Coronary artery (tissue), 2 donors: ENCODE data around the gene PLXNB3.

Experiments used
- DNase-seq: peaks from one replicate; pipeline ENCODE4 v3.0.0-alpha.2; 2017; ENCODE audit warnings: low spot score
- H3K27ac ChIP-seq, 2 donors: fragments of 200-600 bp; sonication (generic); one replicate each; pipeline ENCODE4 v1.5.1; 2016 to 2019
- H3K4me3 ChIP-seq: fragments of 200-600 bp; sonication (generic); 2 replicates; pipeline ENCODE4 v1.5.1; 2016; ENCODE audit warnings: mild to moderate bottlenecking, moderate library complexity
- TF ChIP-seq, protein P1 (sequence below): fragments of 200-600 bp; sonication (generic); IDR thresholded peaks from one replicate; pipeline ENCODE4 v1.5.1; 2019; ENCODE audit warnings: antibody characterized with exemption

Gene PLXNB3

DNA sequence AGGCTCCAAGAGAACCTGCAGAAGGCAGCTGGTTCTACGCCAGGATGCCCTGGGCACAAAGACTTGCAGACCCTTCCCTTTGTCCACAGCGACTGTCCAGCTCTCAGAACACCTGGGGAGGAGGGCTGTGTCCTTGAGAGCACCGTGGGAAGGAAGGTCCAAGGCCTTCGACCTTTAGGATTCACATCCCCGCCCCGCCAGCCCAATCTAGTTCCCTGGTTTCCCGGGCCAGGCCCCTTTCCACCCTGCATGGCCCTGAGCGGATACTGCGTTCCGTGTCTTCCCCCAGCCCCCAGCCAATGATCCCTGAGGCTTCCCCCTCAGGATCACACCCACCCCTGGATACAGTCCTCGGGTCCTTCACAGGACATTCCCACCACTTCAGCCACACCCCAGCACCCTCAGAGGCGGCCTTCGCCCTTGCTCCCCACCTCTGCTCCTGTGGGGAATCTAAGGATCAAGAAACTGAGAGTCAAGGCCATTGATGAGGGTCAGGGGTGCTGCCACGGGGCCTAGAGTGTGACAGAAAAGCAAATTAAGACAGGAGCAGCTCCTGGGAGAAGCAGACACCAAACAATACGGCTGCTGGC is 30.3 kb upstream of the PLXNB3 start:
- Histone ChIP-seq H3K27ac (no peak overlapping the region), H3K4me3 (no peak overlapping the region)
- TF ChIP-seq, protein P1, sequence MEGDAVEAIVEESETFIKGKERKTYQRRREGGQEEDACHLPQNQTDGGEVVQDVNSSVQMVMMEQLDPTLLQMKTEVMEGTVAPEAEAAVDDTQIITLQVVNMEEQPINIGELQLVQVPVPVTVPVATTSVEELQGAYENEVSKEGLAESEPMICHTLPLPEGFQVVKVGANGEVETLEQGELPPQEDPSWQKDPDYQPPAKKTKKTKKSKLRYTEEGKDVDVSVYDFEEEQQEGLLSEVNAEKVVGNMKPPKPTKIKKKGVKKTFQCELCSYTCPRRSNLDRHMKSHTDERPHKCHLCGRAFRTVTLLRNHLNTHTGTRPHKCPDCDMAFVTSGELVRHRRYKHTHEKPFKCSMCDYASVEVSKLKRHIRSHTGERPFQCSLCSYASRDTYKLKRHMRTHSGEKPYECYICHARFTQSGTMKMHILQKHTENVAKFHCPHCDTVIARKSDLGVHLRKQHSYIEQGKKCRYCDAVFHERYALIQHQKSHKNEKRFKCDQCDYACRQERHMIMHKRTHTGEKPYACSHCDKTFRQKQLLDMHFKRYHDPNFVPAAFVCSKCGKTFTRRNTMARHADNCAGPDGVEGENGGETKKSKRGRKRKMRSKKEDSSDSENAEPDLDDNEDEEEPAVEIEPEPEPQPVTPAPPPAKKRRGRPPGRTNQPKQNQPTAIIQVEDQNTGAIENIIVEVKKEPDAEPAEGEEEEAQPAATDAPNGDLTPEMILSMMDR = no peak
- DNase-seq = no peak

DNA sequence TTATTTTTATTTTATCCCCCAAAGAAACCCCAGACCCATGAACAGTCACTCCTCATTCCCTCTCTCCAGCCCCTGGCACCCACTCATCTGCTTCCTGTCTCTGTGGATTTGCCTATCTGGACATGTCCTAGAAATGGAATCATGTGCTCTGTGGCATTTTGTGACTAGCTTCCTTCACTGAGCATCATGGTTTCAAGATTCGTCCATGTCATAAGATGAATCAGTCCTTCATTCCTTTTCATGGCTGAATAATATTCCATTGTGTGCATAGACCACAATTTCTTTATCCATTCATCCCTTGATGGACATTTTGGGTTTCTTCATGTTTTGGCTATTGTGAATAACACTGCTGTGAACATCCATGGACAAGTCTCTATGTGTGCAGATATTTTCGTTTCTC is 29.2 kb upstream of the PLXNB3 start:
- H3K27ac ChIP-seq = no peak overlapping the region
- DNase-seq = no peak
- TF ChIP-seq, protein P1 = no peak
- H3K4me3 ChIP-seq = no peak overlapping the region

- no peak for DNase-seq
- no peak overlapping the region for H3K27ac ChIP-seq
- no peak overlapping the region for H3K4me3 ChIP-seq
- TF ChIP-seq, protein P1 = no peak
Observed at GRCh38 chrX:153735274-153735673, 28.8 kb upstream of the PLXNB3 start.

- no peak for DNase-seq
- TF ChIP-seq, protein P1 = no peak
Observed at GRCh38 chrX:153736071-153736820, 27.8 kb upstream of the PLXNB3 start.

DNA sequence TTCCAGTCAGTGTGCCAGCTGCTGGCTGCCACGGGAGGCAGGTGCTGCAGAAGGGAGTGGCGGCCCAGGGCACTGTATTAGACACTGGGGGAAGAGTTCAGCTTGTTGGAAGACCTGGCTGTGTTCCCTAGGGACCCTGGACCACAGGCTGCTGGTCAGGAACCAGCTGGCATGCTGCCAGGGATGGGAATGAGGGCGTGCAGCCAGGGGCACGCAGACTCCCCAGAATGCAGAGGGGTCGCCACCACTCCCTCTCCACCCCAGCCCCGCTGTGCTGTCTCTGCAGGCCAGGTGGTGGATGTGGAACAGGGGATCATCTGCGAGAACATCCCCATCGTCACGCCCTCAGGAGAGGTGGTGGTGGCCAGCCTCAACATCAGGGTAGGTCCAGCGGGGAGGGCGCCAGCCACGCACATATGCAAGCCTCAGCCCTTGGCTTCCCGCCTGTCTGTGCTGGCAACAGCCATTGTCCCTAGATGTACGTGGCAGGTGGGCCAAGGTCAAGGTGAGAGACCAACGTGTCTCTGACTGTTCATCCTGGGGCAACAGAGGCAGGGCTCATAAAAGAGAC is 27.1 kb upstream of the PLXNB3 start:
- no peak overlapping the region for H3K27ac ChIP-seq
- DNase-seq = no peak
- no peak overlapping the region for H3K4me3 ChIP-seq
- TF ChIP-seq, protein P1 = no peak

More at GRCh38 chrX:153736071-153736820, 27.8 kb upstream of the PLXNB3 start:
- H3K4me3 ChIP-seq = no peak overlapping the region
- H3K27ac ChIP-seq = no peak overlapping the region

- H3K27ac ChIP-seq = no peak overlapping the region
- TF ChIP-seq, protein P1 = no peak
- DNase-seq = no peak
- H3K4me3 ChIP-seq = no peak overlapping the region
Observed at GRCh38 chrX:153738056-153738605, 25.9 kb upstream of the PLXNB3 start.
